GM12878 (cell line): ENCODE results near the gene PDE9A. TPM values are rescaled to one million over a fixed set of nuclear protein-coding genes. Genes with fewer than 3 reads are reported as not detected.

Source experiments
- ATAC-seq: fragments of 200-7000 bp; cut with Tn5 transposase; 3 replicates; pipeline ENCODE4 v1.9.1; 2020; ENCODE audit warnings: mild to moderate bottlenecking, moderate library complexity
- BruUV-seq: library from RNA; stranded (reverse); fragments of 400-500 nt; replicated peaks from 2 replicates; lab custom pipeline; 2021; lab: Mats Ljungman, UMichigan
- CTCF ChIA-PET: fragments of 300-600 bp; sonication (Branson Sonifier 250); formaldehyde crosslinking; extraction: SDS; loops from one replicate; lab custom pipeline; 2021; ENCODE audit warnings: inconsistent platforms; lab: Yijun Ruan, JAX
- POLR2A ChIA-PET: fragments of 350-600 bp; formaldehyde crosslinking; extraction: SDS; loops from one replicate; lab custom pipeline; 2021; ENCODE audit warnings: inconsistent platforms; lab: Charles Lee
- RAD21 ChIA-PET: fragments of 300-600 bp; sonication (Branson Sonifier 250); formaldehyde crosslinking; loops from one replicate; lab custom pipeline; 2023; ENCODE audit warnings: antibody characterized with exemption; ENCODE audit not compliant: unreplicated experiment; lab: Charles Lee
- SMC1A ChIA-PET: fragments of 300-600 bp; sonication (Branson Sonifier 250); formaldehyde crosslinking; loops from one replicate; lab custom pipeline; 2023; ENCODE audit not compliant: unreplicated experiment, uncharacterized antibody; lab: Charles Lee
- DNase-seq: peaks from one replicate; pipeline ENCODE4 v3.0.0-alpha.2; 2011; ENCODE audit warnings: low read depth, low spot score
- FAIRE-seq: peaks from 3 replicates; lab custom pipeline; 2011; peaks lifted over from hg19 to GRCh38; lab: Jason Lieb, UNC
- H2AFZ ChIP-seq: 2 replicates; pipeline ENCODE4 v1.6.0; 2011; ENCODE audit warnings: low read depth, low read length, control low read depth; ENCODE audit not compliant: control insufficient read depth
- H3K27ac ChIP-seq: 2 replicates; pipeline ENCODE4 v1.5.1; 2011; ENCODE audit warnings: control low read depth; ENCODE audit not compliant: control insufficient read depth, insufficient read depth
- H3K27me3 ChIP-seq, 2 experiments: replicated peaks in 1 of 2; 2 replicates each; pipeline versions ENCODE4 v1.6.0 to v1.6.1; 2011; ENCODE audit warnings: low read length in 1 of 2; ENCODE audit not compliant: control insufficient read depth in 2 of 2, insufficient read depth in 2 of 2
- H3K36me3 ChIP-seq, 2 experiments: 2 replicates each; pipeline ENCODE4 v1.5.1; 2011; ENCODE audit warnings: low read length in 1 of 2; ENCODE audit not compliant: control insufficient read depth in 2 of 2, insufficient read depth in 2 of 2
- H3K4me1 ChIP-seq: 2 replicates; pipeline ENCODE4 v1.6.1; 2011; ENCODE audit warnings: mild to moderate bottlenecking, low read length, moderate library complexity, mixed read lengths; ENCODE audit not compliant: control insufficient read depth, insufficient read depth
- H3K4me2 ChIP-seq: 2 replicates; pipeline ENCODE4 v1.6.0; 2011; ENCODE audit warnings: control low read depth; ENCODE audit not compliant: control insufficient read depth, insufficient read depth
- H3K4me3 ChIP-seq: fragments of 200-600 bp; sonication (generic); 2 replicates; pipeline ENCODE4 v1.5.1; 2016
- H3K79me2 ChIP-seq: 2 replicates; pipeline ENCODE4 v1.6.0; 2011; ENCODE audit warnings: low read length; ENCODE audit not compliant: control insufficient read depth, insufficient read depth
- H3K9ac ChIP-seq: 2 replicates; pipeline ENCODE4 v1.8.0; 2011; ENCODE audit warnings: low read length, control low read depth, mixed read lengths; ENCODE audit not compliant: control insufficient read depth, insufficient read depth
- H3K9me3 ChIP-seq: replicated peaks from 3 replicates; pipeline ENCODE4 v1.5.1; 2011; ENCODE audit warnings: mild to moderate bottlenecking, low read length; ENCODE audit not compliant: control insufficient read depth, insufficient read depth
- H4K20me1 ChIP-seq: 2 replicates; pipeline ENCODE4 v1.6.0; 2011; ENCODE audit not compliant: control insufficient read depth, insufficient read depth
- CEBPZ ChIP-seq: fragments of 150-350 bp; IDR thresholded peaks from 2 replicates; pipeline ENCODE4 v1.6.1; 2016; ENCODE audit warnings: low read depth, low read length
- EED ChIP-seq: sonication (generic); IDR thresholded peaks from 2 replicates; pipeline ENCODE4 v1.6.1; 2016; ENCODE audit warnings: antibody characterized with exemption, low read depth
- ELK1 ChIP-seq: IDR thresholded peaks from 2 replicates; pipeline ENCODE4 v1.6.1; 2012; ENCODE audit warnings: low read depth, low read length, improper control_type of control experiment
- PBX3 ChIP-seq: IDR thresholded peaks from 2 replicates; pipeline ENCODE4 v1.6.1; 2011; ENCODE audit warnings: mild to moderate bottlenecking, low read depth, low read length, moderate library complexity; ENCODE audit not compliant: insufficient replicate concordance
- PRDM15 ChIP-seq: fragments of 450-650 bp; formaldehyde crosslinking; IDR thresholded peaks from 2 replicates; pipeline ENCODE4 v1.4.0; 2020; ENCODE audit warnings: mild to moderate bottlenecking, moderate library complexity
- RAD21 ChIP-seq: IDR thresholded peaks from 2 replicates; pipeline ENCODE4 v1.6.1; 2011; ENCODE audit warnings: mild to moderate bottlenecking, low read depth, low read length, moderate library complexity; ENCODE audit not compliant: insufficient read depth
- WGBS: methylation state at CpG from one replicate; pipeline ENCODE4 v1.1.6; 2016; ENCODE audit warnings: low lambda C conversion rate; ENCODE audit not compliant: insufficient replicate concordance, insufficient coverage; ENCODE audit errors: missing lambda C conversion rate; 5-methylcytosine and 5-hydroxymethylcytosine counted together
- in situ Hi-C: fragments of 300-500 bp; cut with MboI; formaldehyde crosslinking; loops from 9 replicates; pipeline ENCODE4 v1.14.3; 2018; ENCODE audit warnings: mixed read lengths
- intact Hi-C: fragments of 100-400 bp; cut with micrococcal nuclease; formaldehyde crosslinking; loops from one replicate; pipeline ENCODE4 v1.14.2; 2022; ENCODE audit not compliant: unreplicated experiment
- polyA plus RNA-seq, 11 experiments: library from polyadenylated mRNA; depleted of rRNA in 4 of 11; unstranded in 6 of 11; stranded (reverse) in 5 of 11; fragments of >200 nt; fragmentation: Nextera tagmentation in 4 of 11; fragmentation: Illumina TruSeq in 1 of 11; extraction: Ambion mirVana in 4 of 11; extraction: Trizol in 1 of 11; gene quantifications; 1 replicate in 1 of 11; 2 replicates in 10 of 11; pipeline versions ENCODE4 v1.2.1 to v1.2.3, GENCODE V29; 2011 to 2016; ENCODE audit warnings: inconsistent platforms in 2 of 11, missing spikeins in 2 of 11, low read depth in 1 of 11
- total RNA-seq, 4 experiments: library from RNA; depleted of rRNA in 3 of 4; stranded (reverse); fragments of >200 nt in 3 of 4; fragmentation: Illumina TruSeq in 1 of 4; extraction: Trizol in 1 of 4; gene quantifications; 2 replicates each; pipeline versions ENCODE4 v1.2.1 to v1.2.3, GENCODE V29; 2013 to 2021

The PDE9A gene
- total and polyA plus RNA-seq, 10 of the 15 experiments (the other 5 are each of a cell fraction or from before 2014, with no cell fraction given) = 0.08 to 0.45 (median 0.20) TPM; not detected in 1

GRCh38 chr21:42650441-42651421, 2.7 kb upstream of the PDE9A start:
- intact Hi-C loops = no loop called here
- WGBS = 35% methylated on average over 21 of the region's 21 CpGs
- no peak for TF ChIP-seq CEBPZ
- TF ChIP-seq EED = no peak
- no peak for TF ChIP-seq RAD21
- TF ChIP-seq PBX3 = no peak
- TF ChIP-seq ELK1 = no peak
- TF ChIP-seq PRDM15 = no peak

More at GRCh38 chr21:42650441-42651421, 2.7 kb upstream of the PDE9A start:
- no peak for FAIRE-seq
- 0 out of 2 replicates have a peak, but pooled peaks cover 6% of the 10 kb centered on the region for H3K4me1 ChIP-seq
- POLR2A ChIA-PET = no interaction called here
- no peaks in the 10 kb centered on the region for H3K36me3 ChIP-seq
- peaks cover 9 to 17% of the 10 kb centered on the region in 2 experiments for H3K27me3 ChIP-seq
- no peak overlapping the region for H3K4me2 ChIP-seq
- H3K9me3 ChIP-seq = no peaks in the 10 kb centered on the region
- RAD21 ChIA-PET = no interaction called here
- no peak for DNase-seq
- SMC1A ChIA-PET = no interaction called here
- BruUV-seq = no TSS peak
- no peak for ATAC-seq
- no peak overlapping the region for H3K9ac ChIP-seq
- in situ Hi-C loops = no loop called here
- H3K79me2 ChIP-seq = no peaks in the 10 kb centered on the region
- H3K27ac ChIP-seq = no peak overlapping the region
- CTCF ChIA-PET = no interaction called here
- H3K4me3 ChIP-seq = no peak overlapping the region
- H4K20me1 ChIP-seq = no peaks in the 10 kb centered on the region
- no peak overlapping the region for H2AFZ ChIP-seq
